Memory B cell (primary cell): ENCODE data around the gene DPEP3.
"Not testable (repeated sequence)": the region's sequence is repeated elsewhere in the genome, so short reads cannot be mapped to it uniquely, and the experiment has no call there.

ENCODE experiments used
- ATAC-seq: fragments of 150-1000 bp; cut with Tn5 transposase; 2 replicates; pipeline ENCODE4 v1.10.0; 2021; ENCODE audit warnings: low read depth, mild to moderate bottlenecking, moderate library complexity
- DNase-seq, 2 donors: peaks; one replicate each; pipeline ENCODE4 v3.0.0; 2022; ENCODE audit warnings: low spot score in 2 of 2
- H3K27ac Mint-ChIP-seq: one replicate; pipeline ENCODE4 v1.8.0; 2022; ENCODE audit warnings: mild to moderate bottlenecking, moderate library complexity, mixed read lengths
- H3K27me3 Mint-ChIP-seq: one replicate; pipeline ENCODE4 v1.8.0; 2022; ENCODE audit warnings: mixed read lengths
- H3K36me3 Mint-ChIP-seq: one replicate; pipeline ENCODE4 v1.8.0; 2022; ENCODE audit warnings: mild to moderate bottlenecking, mixed read lengths
- H3K4me1 Mint-ChIP-seq: one replicate; pipeline ENCODE4 v1.8.0; 2022; ENCODE audit warnings: mixed read lengths
- H3K4me3 Mint-ChIP-seq: one replicate; pipeline ENCODE4 v1.8.0; 2022; ENCODE audit warnings: mild to moderate bottlenecking, moderate library complexity, mixed read lengths
- H3K9me3 Mint-ChIP-seq: one replicate; pipeline ENCODE4 v1.8.0; 2022; ENCODE audit warnings: mixed read lengths

Gene DPEP3

GRCh38 chr16:68000450-68000849 lies 20.2 kb upstream of the DPEP3 start:
- DNase-seq, result no peak
- Mint-ChIP-seq H3K27ac (peak overlapping the region; percentile 87), H3K4me1 (peaks cover 34% of the 10 kb centered on the region)

DNA sequence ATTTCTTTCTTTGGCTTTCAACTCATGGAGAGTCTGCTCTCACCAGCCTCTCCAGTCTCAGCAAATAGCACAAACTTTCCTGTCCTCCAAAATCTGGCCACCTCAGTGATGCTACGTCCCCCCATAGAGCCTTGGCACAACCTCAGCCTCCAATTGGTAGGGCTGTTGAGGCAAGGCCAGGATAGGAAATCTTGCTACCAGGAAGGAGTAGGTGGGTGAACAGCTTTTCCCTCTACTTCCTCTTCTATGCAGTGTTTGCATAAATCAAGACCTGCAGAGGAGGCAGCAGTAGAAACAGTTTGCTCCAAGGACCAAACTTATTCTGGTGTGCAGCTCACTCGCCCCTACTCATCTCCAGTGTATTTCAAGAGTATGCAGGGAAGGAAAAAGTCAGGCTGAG lies 19.7 kb upstream of the DPEP3 start:
- Mint-ChIP-seq H3K4me1 (peaks cover 37% of the 10 kb centered on the region), H3K27ac (peak overlapping the region; percentile 87)

More at GRCh38 chr16:68000450-68000849, 20.2 kb upstream of the DPEP3 start:
- ATAC-seq, result no peak
- Mint-ChIP-seq H3K36me3 (peaks cover 4% of the 10 kb centered on the region), H3K27me3 (no peaks in the 10 kb centered on the region), H3K4me3 (peak overlapping the region; percentile 86), H3K9me3 (no peaks in the 10 kb centered on the region)

DNA sequence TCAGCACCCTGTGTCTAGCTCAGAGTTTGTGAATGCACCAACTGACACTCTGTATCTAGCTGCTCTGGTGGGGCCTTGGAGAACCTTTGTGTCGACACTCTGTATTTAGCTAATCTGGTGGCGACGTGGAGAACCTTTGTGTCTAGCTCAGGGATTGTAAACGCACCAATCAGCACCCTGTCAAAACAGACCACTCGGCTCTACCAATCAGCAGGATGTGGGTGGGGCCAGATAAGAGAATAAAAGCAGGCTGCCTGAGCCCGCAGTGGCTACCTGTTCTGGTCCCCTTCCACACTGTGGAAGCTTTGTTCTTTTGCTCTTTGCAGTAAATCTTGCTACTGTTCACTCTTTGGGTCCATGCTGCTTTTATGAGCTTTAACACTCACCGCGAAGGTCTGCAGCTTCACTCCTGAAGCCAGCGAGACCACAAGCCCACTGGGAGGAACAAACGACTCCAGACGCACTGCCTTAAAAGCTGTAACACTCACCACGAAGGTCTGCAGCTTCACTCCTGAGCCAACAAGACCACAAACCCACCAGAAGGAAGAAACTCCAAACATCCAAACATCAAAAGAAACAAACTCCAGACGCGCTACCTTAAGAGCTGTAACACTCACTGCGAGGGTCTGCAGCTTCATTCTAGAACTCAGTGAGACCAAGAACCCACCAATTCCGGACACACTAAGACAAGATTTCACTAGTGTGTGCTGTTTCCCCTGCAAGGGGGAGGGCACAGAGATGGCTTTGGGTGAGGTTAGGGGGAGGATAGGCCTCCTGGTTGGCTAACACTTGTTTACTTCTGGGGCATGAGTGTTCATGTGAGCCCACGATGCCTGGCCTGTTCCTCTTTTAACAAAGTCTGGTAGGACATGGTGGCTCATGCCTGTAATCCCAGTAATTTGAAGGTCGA lies 18.7 kb upstream of the DPEP3 start, which contains the start of gene DPEP2:
Gene DPEP2, minus strand, starts transcription at position 706 of the 910 bp plus-strand sequence. CDS start 6,272 bp downstream, outside the sequence.
- ATAC-seq (peak; percentile 84), DNase-seq (peak; percentile 37 to 56)
- Mint-ChIP-seq H3K4me1 (peaks cover 37% of the 10 kb centered on the region), H3K4me3 (peak within 1 kb of the TSS; percentile 86), H3K27ac (peak within 1 kb of the TSS; percentile 87)
- not testable (repeated sequence) for H3K27me3 Mint-ChIP-seq, H3K36me3 Mint-ChIP-seq, H3K9me3 Mint-ChIP-seq

More for the DNA sequence above, 19.7 kb upstream of the DPEP3 start:
- peaks cover 4% of the 10 kb centered on the region for H3K36me3 Mint-ChIP-seq
- no peaks in the 10 kb centered on the region for H3K9me3 Mint-ChIP-seq
- ATAC-seq (peak; percentile 48), DNase-seq (no peak)
- H3K4me3 Mint-ChIP-seq, result peak overlapping the region; percentile 86
- H3K27me3 Mint-ChIP-seq, result no peaks in the 10 kb centered on the region

DNA sequence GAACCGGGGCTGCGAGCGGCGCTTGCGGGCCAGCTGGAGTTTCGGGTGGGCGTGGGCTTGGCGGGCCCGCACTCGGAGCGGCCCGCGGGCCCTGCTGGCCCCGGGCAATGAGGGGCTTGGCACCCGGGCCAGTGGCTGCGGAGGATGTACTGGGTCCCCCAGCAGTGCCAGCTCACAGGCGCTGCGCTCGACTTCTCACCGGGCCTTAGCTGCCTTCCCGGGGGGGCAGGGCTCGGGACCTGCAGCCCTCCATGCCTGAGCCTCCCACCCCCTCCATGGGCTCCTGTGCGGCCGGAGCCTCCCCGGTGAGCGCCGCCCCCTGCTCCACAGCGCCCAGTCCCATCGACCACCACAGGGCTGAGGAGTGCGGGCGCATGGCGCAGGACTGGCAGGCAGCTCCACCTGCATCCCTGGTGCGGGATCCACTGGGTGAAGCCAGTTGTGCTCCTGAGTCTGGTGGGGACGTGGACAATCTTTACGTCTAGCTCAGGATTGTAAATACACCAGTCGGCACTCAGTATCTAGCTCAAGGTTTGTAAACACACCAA lies 18.0 kb upstream of the DPEP3 start:
- not testable (repeated sequence) for DNase-seq, H3K9me3 Mint-ChIP-seq, H3K36me3 Mint-ChIP-seq, H3K27me3 Mint-ChIP-seq, ATAC-seq
- peaks cover 43% of the 10 kb centered on the region for H3K4me1 Mint-ChIP-seq
- peak overlapping the region; percentile 87 for H3K27ac Mint-ChIP-seq
- peak overlapping the region; percentile 86 for H3K4me3 Mint-ChIP-seq

DNA sequence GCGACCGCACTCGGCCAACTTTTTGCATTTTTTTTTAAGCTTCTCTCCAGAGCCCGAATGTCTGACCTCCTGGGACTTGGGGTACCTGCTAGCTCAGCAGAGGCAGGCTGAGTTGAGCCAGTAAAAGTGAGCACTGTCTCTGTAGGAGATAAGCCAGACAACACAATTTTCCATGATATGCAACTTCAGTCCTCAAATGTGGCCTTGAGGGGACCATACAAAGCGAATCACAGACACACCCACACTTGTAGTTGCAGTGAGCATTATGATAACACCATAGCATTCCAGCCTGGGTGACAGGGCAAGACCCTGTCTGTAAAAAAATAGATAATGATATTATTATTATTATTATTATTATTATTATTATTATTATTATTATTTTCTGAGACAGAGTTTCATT lies 16.4 kb upstream of the DPEP3 start:
- Mint-ChIP-seq H3K27me3 (no peaks in the 10 kb centered on the region), H3K4me1 (peaks cover 49% of the 10 kb centered on the region), H3K36me3 (peaks cover 4% of the 10 kb centered on the region), H3K27ac (peak overlapping the region; percentile 85), H3K4me3 (peak overlapping the region; percentile 17), H3K9me3 (no peaks in the 10 kb centered on the region)
- DNase-seq (no peak), ATAC-seq (no peak)

GRCh38 chr16:67995423-67995822 lies 15.1 kb upstream of the DPEP3 start:
- peak; percentile 41 to 60 for DNase-seq
- H3K4me1 Mint-ChIP-seq, result peaks cover 45% of the 10 kb centered on the region
- peak; percentile 52 for ATAC-seq
- peak overlapping the region; percentile 97 for H3K27ac Mint-ChIP-seq
- no peaks in the 10 kb centered on the region for H3K27me3 Mint-ChIP-seq
- no peaks in the 10 kb centered on the region for H3K9me3 Mint-ChIP-seq
- H3K4me3 Mint-ChIP-seq, result peak overlapping the region; percentile 60
- H3K36me3 Mint-ChIP-seq, result peaks cover 4% of the 10 kb centered on the region

- peak overlapping the region; percentile 80 for H3K4me3 Mint-ChIP-seq
- peaks cover 39% of the 10 kb centered on the region for H3K4me1 Mint-ChIP-seq
- peak overlapping the region; percentile 92 for H3K27ac Mint-ChIP-seq
- ATAC-seq, H3K36me3 Mint-ChIP-seq, H3K9me3 Mint-ChIP-seq, H3K27me3 Mint-ChIP-seq, DNase-seq: not testable (repeated sequence)
Measured at GRCh38 chr16:67994040-67994408, 13.7 kb upstream of the DPEP3 start.

DNA sequence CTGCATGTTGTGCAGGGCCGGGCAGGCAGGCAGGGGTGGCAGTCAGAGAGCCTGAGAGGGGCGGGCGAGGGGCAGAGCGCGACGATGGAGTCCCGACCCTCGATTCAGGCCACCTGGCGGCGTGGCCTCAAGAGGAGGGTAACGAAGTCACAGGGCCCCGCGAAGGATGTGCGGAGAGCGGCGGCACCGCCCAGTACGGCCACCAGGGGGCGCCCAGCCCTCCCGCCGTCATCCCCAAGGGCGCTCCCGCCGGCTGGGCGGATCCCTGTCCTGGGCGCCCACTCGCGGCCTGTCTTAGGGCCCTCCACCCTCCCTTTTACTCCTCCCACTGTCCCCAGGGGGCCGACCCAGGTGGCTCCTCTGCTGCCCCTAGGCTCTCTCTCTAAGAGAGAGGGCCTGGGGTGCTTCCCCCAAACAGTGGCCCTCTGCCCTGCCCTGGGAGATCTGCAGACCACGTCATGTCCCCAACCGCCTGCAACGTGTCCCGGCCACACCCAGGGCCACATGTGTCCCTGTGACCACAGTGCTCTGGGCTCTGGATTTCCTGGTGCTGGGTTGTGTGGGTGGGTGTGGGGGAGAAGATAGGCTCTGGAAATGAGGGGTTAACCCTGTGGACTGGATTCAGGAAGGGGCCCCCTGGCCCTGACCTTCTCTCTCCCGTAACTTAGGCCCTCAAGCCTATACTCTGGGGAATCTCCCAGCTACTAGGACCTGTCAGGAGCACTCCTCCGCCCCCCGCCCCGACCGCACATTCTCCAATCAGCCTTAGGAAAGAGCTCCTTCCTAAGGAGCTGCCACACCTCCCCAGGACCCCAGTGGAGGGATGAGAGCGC lies 13.1 kb upstream of the DPEP3 start:
- Mint-ChIP-seq H3K36me3 (peaks cover 4% of the 10 kb centered on the region), H3K4me1 (peaks cover 38% of the 10 kb centered on the region), H3K9me3 (no peaks in the 10 kb centered on the region), H3K4me3 (peak overlapping the region; percentile 80), H3K27me3 (no peaks in the 10 kb centered on the region), H3K27ac (peak overlapping the region; percentile 92)
- DNase-seq (peak; percentile 84 to 85), ATAC-seq (peak; percentile 75)

DNA sequence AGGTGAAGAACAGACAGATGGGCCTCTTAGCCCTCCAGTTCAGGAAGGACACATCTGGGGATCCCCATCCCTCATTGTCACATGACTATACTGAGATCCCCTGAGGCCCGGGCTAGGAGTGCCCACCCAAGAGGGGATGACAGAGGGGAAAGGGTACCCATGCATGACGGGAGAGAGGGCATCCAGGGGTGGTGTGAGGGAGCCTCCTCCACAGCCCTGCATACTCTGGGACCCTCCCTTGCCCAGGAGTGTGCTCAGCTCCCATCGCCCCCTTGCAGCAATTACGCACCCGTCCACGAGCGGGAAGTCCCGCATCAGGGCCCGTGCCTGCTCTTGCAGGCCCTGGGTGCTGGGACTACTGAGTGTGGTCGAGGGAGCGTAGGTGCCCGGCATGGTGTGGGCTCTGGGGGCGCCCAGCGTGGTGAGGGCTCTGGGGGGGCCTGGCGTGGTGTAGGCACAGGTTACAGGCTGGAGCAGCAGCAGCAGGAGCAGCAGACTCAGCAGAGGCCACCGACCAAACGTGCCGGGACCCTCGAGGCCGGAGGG lies 12.4 kb upstream of the DPEP3 start:
- no peaks in the 10 kb centered on the region for H3K27me3 Mint-ChIP-seq
- H3K36me3 Mint-ChIP-seq, result peaks cover 4% of the 10 kb centered on the region
- DNase-seq (no peak), ATAC-seq (peak; percentile 7)
- no peaks in the 10 kb centered on the region for H3K9me3 Mint-ChIP-seq
- peak overlapping the region; percentile 92 for H3K27ac Mint-ChIP-seq
- peaks cover 42% of the 10 kb centered on the region for H3K4me1 Mint-ChIP-seq
- H3K4me3 Mint-ChIP-seq, result peak overlapping the region; percentile 80

GRCh38 chr16:67990018-67990386 lies 9.7 kb upstream of the DPEP3 start:
- H3K4me3 Mint-ChIP-seq, result no peak overlapping the region
- DNase-seq (no peak), ATAC-seq (no peak)
- peaks cover 31% of the 10 kb centered on the region for H3K4me1 Mint-ChIP-seq
- no peaks in the 10 kb centered on the region for H3K36me3 Mint-ChIP-seq
- no peaks in the 10 kb centered on the region for H3K27me3 Mint-ChIP-seq
- no peaks in the 10 kb centered on the region for H3K9me3 Mint-ChIP-seq
- H3K27ac Mint-ChIP-seq, result peak overlapping the region; percentile 62

- no peaks in the 10 kb centered on the region for H3K36me3 Mint-ChIP-seq
- peak overlapping the region; percentile 62 for H3K27ac Mint-ChIP-seq
- peaks cover 31% of the 10 kb centered on the region for H3K4me1 Mint-ChIP-seq
- H3K9me3 Mint-ChIP-seq, result no peaks in the 10 kb centered on the region
- H3K27me3 Mint-ChIP-seq, result no peaks in the 10 kb centered on the region
- ATAC-seq (no peak), DNase-seq (no peak)
- H3K4me3 Mint-ChIP-seq, result no peak overlapping the region
Measured at GRCh38 chr16:67989322-67990017, 9.2 kb upstream of the DPEP3 start.

GRCh38 chr16:67988675-67989074 lies 8.4 kb upstream of the DPEP3 start:
- Mint-ChIP-seq H3K4me1 (peaks cover 28% of the 10 kb centered on the region), H3K36me3 (no peaks in the 10 kb centered on the region), H3K4me3 (no peak overlapping the region), H3K27ac (no peak overlapping the region), H3K27me3 (no peaks in the 10 kb centered on the region), H3K9me3 (no peaks in the 10 kb centered on the region)
- no peak for DNase-seq
- ATAC-seq, result no peak

- no peaks in the 10 kb centered on the region for H3K27me3 Mint-ChIP-seq
- no peak overlapping the region for H3K4me3 Mint-ChIP-seq
- no peaks in the 10 kb centered on the region for H3K9me3 Mint-ChIP-seq
- no peak for ATAC-seq
- H3K27ac Mint-ChIP-seq, result peak overlapping the region; percentile 88
- no peak for DNase-seq
- no peaks in the 10 kb centered on the region for H3K36me3 Mint-ChIP-seq
- peaks cover 24% of the 10 kb centered on the region for H3K4me1 Mint-ChIP-seq
Measured at GRCh38 chr16:67987460-67988160, 7.3 kb upstream of the DPEP3 start.
